HTERT RPE-1 (cell line): ENCODE results near the gene TTC22.

ENCODE experiments used
- in situ Hi-C: fragments of 300-500 bp; cut with MboI; formaldehyde crosslinking; loops from 4 replicates; pipeline ENCODE4 v1.14.3; 2020; ENCODE audit warnings: low sequenced_read_pairs

The TTC22 gene

GRCh38 chr1:54754045-54754444 lies 47.1 kb downstream of the TTC22 start:
- in situ Hi-C loops: no loop called here

GRCh38 chr1:54751426-54751825 lies 49.7 kb downstream of the TTC22 start:
- in situ Hi-C loops: no loop called here

- in situ Hi-C loops: no loop called here
Measured at GRCh38 chr1:54750596-54750995, 50.5 kb downstream of the TTC22 start.

- in situ Hi-C loops: no loop called here
Measured at GRCh38 chr1:54748094-54748835, 52.9 kb downstream of the TTC22 start.

- in situ Hi-C loops: no loop called here
Measured at GRCh38 chr1:54745864-54746263, 55.3 kb downstream of the TTC22 start.

GRCh38 chr1:54745274-54745673 lies 55.8 kb downstream of the TTC22 start:
- in situ Hi-C loops: no loop called here

GRCh38 chr1:54744696-54745095 lies 56.4 kb downstream of the TTC22 start:
- in situ Hi-C loops: no loop called here

GRCh38 chr1:54743416-54744226 lies 57.5 kb downstream of the TTC22 start:
- in situ Hi-C loops: no loop called here

GRCh38 chr1:54742282-54742681 lies 58.8 kb downstream of the TTC22 start:
- in situ Hi-C loops: no loop called here

GRCh38 chr1:54741531-54741930 lies 59.6 kb downstream of the TTC22 start:
- in situ Hi-C loops: no loop called here

GRCh38 chr1:54738244-54738643 lies 62.9 kb downstream of the TTC22 start:
- in situ Hi-C loops: no loop called here

GRCh38 chr1:54736685-54737084 lies 64.4 kb downstream of the TTC22 start:
- in situ Hi-C loops: no loop called here
